ENCODE data around the gene KCNN1.
A peak's percentile ranks its signal among the peaks of the same experiment; 100 is the strongest.

GRCh38 chr19:17950310-17951156 is 16.4 kb upstream of the KCNN1 start:
- no peak for TF ChIP-seq CTCF (conservative IDR thresholded peaks at IDR 0.05 in 1 of 2, IDR thresholded peaks at IDR 0.05 in 1 of 2; ENCODE audit: low read depth in 1 of 2, low read length in 2 of 2)
- peak; percentile 93 for TF ChIP-seq EZH2 (IDR thresholded peaks at IDR 0.05; ENCODE audit: low read length, missing control alignments)
